Measurements from ENCODE around the gene SPOUT1.
"Not testable (repeated sequence)": the region's sequence is repeated elsewhere in the genome, so short reads cannot be mapped to it uniquely, and the experiment has no call there.

SPOUT1 gene, protein sequence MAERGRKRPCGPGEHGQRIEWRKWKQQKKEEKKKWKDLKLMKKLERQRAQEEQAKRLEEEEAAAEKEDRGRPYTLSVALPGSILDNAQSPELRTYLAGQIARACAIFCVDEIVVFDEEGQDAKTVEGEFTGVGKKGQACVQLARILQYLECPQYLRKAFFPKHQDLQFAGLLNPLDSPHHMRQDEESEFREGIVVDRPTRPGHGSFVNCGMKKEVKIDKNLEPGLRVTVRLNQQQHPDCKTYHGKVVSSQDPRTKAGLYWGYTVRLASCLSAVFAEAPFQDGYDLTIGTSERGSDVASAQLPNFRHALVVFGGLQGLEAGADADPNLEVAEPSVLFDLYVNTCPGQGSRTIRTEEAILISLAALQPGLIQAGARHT

DNA sequence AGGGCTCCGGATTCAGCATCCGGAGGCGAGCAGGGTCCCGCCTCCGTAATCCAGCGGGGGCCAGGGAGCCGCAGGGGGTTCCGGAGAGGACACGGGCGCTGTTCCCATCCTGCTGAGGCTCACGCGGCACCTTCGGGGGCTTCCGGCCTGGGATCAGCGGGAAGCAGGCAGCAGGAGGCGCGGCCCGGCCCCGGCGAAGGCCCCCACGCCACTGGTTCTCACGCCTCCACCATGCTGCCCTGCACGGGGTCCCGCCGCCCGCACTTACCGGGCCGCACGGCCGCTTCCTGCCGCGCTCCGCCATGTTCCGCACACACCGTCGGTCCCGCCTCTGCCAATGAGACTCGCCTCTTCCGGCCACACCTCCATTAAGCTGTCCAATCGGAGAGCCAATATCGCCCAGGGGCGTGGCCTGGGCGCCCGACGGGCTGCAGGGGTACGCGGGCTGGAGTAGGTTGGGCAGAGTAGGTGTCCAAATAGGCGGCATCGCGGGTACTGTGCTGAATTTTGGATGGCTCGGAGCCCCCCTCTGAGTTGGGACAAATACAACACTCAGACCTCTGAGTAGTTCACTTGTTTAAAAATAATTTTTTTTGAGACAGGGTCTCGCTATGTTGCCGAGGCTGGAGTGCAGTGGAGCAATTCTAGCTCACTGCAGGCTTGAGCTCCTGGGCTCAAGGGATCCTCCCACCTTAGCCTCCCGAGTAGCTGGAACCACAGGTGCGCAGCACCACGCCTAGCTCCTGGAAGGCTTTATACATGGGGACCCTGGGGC is at the start of gene SPOUT1:
SPOUT1 (minus strand) TSS at position 318 of the 775 bp plus-strand sequence; CDS start at position 304, 14 bp downstream.
- peak; percentile 91 to 95 for DNase-seq

DNA sequence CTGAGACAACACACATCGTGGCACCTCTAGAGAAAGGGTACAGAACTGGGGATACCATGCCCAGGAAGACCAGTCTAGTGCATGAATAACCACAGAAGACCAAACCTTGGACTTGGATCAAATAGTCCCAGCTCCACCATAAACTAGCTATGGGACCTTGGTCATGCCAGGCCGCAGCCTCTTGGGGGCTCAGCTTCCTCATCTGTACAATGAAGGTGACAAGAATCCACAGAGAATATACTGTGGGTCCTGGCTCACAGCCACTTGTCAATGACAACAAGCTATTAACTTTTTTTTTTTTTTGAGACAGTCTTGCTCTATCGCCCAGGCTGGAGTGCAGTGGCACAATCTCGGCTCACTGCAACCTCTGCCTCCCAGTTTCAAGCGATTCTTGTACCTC is 48.3 kb upstream of the SPOUT1 start:
- DNase-seq: no peak

DNA sequence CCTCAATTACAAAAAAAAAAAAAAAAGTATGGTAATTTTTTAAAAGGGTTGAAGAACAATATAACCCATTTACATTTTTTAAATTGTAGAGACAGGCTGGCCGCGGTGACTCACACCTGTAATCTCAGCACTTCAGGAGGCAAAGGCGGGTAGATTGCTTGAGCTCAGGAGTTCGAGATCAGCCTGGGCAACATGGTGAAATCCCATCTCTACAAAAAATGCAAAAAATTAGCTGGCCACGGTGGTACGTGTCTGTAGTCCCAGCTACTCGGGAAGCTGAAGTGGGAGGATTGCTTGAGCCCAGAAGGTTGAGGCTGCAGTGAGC is 41.3 kb upstream of the SPOUT1 start:
- not testable (repeated sequence) for DNase-seq

DNA sequence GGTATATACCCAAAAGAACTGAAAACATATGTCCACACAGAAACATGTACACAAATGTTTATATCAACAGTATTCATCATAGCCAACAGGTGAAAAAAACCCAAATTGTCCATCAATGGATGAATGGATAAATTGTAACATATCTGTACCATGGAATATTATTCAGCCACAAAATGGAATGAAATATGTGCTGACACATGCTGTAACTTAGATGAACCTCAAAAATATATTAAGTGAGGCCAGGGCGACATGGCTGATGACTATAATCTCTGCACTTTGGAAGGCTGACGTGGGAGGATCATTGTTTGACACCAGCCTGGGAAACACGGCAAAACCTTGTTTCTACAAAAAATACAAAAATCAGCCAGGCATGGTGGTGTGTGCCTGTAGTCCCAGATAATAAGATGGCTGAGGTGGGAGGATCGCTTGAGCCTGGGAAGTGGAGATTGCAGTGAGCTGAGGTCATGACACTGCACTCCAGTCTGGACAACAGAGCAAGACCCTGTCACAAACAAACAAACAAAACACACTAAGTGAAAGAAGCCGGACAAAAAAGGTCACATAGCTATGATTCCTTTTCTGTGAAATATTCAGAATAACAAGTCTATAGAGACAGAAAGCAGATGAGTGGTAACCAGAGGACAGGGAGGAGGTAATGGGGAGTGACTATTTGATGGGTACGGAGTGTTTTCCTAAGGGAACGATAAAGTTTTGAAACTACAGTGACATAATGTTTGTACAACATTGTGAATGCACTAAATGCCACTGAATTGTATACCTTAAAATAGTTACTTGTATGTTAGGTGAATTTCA is 40.7 kb upstream of the SPOUT1 start:
- DNase-seq: no peak

DNA sequence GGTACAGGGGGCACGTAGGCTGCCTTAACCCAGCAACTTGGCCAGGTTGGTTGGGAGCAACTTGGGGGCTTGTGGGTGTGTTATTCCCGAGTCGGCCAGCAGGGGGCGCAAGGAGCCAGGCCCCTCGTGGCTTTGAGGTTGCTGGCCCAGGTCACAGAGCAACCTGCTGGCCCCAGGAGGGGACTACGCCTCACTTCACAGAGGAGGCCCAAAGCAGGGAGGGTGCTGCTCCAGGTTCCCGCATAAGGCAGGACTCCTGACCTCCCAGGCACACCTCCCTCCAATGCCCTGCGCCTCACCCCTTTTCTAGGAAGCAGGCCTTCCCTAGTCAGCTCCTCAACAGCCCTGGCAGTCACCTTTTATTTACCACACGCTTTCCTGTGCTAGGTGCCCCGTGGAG is 34.1 kb upstream of the SPOUT1 start:
- peak in 1 of 2 donors; percentile 87 for DNase-seq

DNA sequence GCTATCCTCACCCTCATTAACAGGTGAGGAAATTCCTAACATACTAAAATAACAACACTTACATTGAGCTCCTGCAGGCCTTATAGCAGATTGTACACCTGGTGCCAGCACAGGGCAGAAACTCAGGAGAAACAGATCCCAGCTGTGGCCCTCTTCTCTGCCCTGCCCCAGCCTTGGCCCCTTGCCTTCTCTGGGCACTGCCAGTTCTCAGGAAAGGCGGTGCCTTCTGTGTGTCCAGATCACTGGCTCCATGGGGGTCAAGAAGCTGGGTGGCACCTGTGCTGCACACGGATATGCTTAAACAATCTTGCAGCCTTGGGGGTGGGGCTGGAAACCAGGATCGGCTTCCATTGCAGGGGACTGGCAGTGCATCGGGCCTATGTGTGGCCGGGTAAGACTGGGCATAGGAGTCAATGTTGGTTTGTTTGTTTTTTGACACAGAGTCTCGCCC is 32.8 kb upstream of the SPOUT1 start:
- no peak for DNase-seq

DNA sequence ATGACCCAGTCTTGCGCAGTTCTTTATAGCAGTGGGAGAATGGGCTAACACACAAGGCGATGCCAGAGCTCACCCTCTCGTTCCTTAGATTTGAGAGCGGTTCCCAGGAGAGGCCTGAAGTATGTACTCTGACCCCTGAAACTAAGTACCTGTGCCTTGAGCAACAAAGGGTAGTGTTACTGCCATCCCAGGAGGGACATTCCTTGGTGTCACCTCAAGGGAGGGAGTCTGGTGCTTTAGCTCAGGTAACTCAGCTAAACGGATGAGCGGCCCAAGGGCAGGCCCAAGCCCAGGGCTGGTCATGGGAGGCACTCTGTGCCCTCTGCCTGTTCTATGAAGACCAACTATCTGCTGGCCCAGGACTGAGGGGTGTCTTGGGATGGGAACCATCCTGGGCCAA is 31.9 kb upstream of the SPOUT1 start:
- DNase-seq: no peak

DNA sequence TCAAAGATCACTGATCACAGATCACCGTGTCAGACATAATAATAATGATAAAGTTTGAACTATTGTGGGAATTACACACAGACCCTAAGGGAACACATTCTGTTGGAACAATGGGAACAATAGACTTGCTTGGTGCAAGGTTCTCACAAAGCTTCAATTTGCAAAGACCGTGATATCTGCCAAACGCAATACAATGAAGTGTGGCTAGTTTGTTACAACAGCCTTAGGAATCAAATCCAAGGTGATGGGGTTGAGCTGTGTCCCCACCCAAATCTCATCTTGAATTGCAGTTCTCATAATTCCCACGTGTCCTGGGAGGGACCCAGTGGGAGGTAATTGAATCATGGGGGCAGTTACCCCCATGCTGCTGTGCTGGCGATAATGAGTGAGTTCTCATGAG is 31.3 kb upstream of the SPOUT1 start:
- DNase-seq: no peak

DNA sequence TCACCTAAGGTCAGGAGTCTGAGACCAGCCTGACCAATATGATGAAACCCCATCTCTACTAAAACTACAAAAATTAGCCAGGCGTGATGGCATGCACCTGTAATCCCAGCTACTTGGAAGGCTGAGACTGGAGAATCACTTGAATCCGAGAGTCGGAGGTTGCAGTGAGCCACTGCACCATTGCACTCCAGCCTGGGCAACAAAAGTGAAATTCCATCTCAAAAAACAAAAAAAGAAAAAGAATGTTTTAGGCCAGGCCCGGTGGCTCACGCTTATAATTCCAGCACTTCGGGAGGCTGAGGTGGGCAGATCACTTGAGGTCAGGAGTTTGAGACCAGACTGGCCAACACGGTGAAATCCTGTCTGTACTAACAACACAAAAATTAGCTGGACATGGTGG is 28.9 kb upstream of the SPOUT1 start:
- not testable (repeated sequence) for DNase-seq

DNA sequence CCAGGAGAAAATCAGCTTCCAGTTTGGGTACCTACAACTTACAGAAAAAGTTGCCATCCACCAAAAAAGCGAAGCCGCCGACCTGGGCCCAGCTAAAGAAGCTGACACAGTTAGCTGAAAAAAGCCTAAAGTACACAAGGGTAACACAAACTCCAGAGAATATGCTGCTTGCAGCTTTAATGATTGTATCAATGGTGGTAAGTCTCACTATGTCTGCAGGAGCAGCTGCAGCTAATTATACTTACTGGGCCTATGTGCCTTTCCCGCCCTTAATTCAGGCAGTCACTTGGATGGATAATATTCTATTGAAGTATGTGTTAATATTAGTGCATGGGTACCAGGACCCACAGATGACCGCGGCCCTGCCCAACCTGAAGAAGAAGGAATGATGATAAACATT is 24.9 kb upstream of the SPOUT1 start:
- DNase-seq: not testable (repeated sequence)

DNA sequence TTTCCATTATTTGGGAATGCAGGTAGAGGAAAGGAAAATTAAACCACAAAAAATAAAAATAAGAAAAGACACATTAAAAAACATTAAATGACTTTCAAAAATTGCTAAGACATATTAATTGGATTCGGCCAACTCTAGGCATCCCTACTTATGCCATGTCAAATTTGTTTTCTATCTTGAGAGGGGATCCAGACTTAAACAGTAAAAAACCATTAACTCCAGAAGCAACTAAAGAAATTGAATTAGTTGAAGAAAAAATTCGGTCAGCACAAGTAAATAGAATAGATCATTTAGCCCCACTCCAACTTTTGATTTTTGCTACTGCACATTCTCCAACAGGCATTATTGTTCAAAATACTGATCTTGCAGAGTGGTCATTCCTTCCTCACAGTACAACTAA is 23.1 kb upstream of the SPOUT1 start:
- DNase-seq: not testable (repeated sequence)

DNA sequence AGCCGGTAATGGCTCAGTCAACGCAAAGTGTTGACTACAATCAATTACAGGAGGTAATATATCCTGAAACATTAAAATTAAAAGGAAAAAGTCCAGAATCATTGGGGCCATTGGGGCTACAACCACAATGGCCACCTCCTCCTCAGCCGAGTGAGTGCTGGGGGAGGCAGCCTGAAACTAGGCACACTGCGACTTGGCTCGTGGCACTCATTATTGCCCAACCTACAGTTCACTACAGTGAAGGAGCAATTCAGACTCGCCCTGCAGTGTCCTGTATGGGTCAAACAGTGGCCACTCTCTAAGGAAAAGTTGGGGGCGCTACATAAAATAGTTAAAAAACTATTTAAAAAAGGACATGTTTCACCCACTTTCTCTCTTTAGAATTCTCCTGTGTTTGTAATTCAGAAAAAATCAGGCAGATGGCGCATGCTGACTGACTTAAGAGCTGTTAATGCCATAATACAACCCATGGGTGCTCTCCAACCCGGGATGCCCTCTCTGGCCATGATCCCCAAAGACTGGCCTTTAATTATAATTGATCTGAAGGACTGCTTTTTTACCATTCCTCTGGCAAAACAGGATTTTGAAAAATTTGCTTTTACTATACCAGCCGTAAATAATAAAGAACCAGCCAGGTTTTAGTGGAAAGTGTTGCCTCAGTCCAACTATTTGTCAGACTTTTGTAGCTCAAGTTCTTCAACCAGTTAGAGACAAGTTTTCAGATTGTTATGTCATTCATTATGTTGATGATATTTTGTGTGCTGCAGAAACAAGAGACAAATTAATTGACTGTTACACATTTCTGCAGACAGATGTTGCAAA is 22.4 kb upstream of the SPOUT1 start:
- DNase-seq: peak; percentile 40 to 72

DNA sequence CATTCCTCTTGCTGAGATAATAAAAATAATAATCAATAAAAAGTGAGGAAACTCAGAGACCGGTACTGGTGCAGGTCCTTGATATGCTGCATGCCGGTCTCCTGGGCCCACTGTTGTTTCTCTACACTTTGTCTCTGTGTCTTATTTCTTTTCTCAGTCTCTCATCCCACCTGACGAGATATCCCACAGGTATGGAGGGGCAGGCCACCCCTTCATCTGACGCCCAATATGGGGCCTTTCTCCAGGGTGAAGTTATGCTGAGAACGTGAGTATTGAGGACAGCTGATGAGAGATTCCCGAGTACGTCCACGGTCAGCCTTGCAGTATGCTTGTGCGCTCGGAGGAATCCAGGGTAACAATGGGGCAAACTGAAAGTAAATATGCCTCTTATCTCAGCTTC is 21.4 kb upstream of the SPOUT1 start:
- not testable (repeated sequence) for DNase-seq

DNA sequence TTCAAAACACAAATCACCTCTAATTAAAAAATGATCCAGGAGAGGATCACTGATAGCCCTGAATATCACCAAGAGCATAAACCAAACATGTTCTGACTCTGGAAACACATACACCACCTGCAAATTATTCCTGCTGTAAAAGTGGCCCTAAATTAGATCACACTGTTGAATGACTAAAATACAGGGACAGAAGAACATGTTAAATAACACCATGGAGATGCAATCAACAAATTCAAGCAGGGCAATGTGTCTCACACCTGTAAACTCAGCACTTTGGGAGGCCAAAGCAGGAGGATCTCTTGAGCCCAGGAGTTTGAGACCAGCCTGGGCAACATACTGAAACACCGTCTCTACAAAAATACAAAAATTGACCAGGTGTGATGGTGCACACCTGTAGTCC is 18.2 kb upstream of the SPOUT1 start:
- DNase-seq: no peak

DNA sequence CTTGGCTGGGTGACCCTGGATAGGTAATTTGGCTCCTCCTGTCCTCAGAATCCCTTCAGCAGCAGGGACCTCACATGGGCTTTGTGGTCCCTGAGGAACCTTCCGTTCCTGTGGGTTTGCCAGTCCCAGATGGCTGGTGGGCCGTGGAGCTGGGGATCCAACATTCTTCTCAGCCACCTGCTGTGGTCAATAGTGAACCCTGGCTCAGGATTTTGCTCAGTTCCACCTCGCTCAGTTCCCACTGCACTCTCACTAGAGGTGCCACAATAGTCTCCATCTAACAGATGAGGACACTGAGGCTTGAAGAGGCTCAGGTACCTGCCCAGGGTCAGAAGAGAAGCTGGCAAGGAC is 17.1 kb upstream of the SPOUT1 start:
- DNase-seq: no peak

DNA sequence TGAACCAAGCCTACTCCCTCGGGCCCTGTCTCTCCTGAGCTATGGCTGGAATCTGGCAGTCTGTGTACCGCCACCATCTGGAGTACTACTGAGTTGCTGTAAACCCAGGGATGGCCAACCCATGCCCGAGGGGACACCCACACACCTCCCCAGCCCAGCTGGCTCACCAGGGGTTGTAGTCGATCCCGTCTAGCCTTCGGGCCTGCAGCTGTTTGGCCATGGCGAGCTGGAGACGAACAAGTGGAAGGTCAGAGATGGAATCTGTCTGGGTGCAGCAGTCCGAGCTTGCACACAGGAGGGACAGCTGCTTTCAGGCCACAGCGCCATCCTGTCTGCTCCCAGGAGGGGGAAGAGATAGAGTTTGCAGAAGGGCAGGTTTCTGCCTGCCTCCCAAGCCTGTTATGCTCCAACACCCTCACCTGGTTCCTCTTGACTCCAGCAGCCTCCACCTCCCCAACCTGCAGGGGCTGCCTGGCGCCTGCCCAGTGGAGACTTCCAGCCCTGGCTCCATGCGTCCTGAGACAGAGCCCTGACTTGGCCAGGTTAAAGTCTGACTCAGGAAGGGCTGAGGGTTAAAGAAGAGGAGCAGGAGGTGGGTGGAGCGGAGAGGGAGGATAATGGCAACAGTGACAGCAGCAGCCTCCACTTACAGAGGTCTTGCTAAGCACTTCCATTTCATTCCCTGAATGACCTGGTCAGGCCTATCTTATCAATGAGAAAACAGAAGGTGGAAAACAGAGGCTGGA is 15.8 kb upstream of the SPOUT1 start:
- no peak for DNase-seq

DNA sequence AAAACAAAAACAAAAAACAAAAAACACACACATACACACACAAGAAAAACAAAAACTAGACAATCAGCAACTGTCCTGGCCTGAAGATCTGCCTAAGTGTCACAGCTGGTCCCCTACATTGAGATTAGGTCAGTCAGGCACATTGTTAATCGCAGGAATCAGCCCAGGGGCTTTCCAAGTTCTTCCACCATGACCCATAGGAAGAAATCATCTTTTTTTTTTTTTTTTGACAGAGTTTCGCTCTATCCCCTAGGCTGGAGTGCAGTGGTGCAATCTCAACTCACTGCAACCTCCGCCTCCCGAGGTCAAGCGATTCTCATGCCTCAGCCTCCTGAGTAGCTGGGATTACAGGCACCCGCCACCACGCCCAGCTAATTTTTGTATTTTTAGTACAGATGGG is 13.6 kb upstream of the SPOUT1 start:
- DNase-seq: not testable (repeated sequence)

DNA sequence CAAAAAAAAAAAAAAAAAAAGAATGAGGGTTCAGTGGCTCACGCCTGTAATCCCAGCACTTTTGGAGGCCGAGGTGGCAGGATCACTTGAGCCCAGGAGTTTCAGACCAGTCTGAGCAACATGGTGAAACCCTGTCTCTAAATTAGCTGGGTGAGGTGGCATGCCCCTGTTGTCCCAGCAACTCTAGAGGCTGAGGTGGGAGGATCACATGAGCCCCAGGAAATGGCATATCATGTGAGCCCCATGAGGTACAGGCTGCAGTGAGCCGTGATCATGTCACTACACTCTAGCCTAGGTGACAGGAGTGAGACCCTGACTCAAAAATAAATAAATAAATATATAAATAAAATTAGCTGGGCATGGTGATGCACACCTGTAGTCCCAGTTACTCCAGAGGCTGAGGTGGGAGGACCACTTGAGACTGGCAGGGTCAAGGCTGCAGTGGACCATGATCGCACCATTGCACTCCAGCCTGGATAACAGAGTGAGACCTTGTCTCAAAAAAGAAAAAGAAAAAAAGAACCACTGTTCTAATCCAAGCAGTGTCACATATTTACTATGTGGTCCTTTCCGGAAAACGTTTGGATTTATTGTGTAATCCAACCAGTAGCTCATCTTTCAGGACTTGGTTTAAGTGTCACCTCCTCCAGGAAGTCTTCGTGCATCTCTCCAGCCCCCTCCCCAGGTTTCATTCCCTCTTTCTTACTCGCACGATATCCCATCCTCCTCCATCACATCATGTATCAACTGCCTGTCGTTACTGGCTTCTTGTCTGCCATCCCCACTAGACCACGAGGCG is 12.3 kb upstream of the SPOUT1 start:
- DNase-seq: peak in 1 of 2 donors; percentile 51

DNA sequence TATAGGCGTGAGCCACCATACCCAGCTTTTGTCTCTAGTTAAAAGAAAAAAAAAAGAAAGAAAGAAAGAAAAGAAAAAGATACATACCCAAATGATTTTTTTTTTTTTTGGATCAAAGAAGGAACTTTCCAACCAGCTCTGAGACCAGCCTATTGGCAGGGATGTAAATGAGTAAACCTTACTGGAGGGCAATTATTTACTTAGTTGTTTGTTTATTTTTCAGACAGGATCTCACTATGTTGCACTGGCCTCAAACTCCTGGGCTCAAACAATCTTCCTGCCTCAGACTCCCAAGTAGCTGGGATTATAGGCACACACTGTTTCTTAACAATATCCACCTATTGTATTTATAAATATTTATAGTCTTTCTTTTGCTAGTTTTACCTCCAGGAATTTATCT is 10.9 kb upstream of the SPOUT1 start:
- DNase-seq: no peak

DNA sequence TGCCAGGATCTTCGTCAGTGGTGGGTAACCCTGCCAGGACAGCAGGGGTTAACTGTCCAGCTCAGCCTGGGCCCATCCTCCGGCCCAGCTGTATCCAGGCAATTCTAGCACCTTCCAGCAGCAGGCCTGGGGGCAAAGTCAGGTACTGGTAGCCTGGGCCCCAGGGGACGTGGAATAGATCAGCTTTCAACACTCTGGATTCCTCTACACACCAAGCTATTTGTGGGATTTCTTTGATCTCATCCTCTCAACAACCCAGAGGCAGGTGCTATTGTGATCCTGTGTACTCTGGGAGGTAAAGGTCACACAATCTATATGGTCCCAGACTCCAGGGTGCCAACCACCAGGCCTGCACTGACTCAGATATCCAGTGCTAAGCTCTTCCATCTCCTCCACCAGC is 8.7 kb upstream of the SPOUT1 start:
- no peak for DNase-seq
